GM12892 (cell line): ENCODE results near the gene PGA4.

Experiments
- DNase-seq: peaks from one replicate; pipeline ENCODE4 v3.0.0; 2011; ENCODE audit not compliant: insufficient read length
- FAIRE-seq: peaks from 2 replicates; lab custom pipeline; 2011; peaks lifted over from hg19 to GRCh38; lab: Jason Lieb, UNC
- POLR2A ChIP-seq: IDR thresholded peaks from 2 replicates; pipeline ENCODE4 v1.6.1; 2011; ENCODE audit warnings: low read depth, low read length, control low read depth
- POLR2AphosphoS5 ChIP-seq: IDR thresholded peaks from 2 replicates; pipeline ENCODE4 v1.6.1; 2011; ENCODE audit warnings: low read depth, low read length, control low read depth
- TAF1 ChIP-seq: IDR thresholded peaks from 2 replicates; pipeline ENCODE4 v1.6.1; 2011; ENCODE audit warnings: low read depth, mild to moderate bottlenecking, control low read depth, low read length, borderline replicate concordance

PGA4 gene

DNA sequence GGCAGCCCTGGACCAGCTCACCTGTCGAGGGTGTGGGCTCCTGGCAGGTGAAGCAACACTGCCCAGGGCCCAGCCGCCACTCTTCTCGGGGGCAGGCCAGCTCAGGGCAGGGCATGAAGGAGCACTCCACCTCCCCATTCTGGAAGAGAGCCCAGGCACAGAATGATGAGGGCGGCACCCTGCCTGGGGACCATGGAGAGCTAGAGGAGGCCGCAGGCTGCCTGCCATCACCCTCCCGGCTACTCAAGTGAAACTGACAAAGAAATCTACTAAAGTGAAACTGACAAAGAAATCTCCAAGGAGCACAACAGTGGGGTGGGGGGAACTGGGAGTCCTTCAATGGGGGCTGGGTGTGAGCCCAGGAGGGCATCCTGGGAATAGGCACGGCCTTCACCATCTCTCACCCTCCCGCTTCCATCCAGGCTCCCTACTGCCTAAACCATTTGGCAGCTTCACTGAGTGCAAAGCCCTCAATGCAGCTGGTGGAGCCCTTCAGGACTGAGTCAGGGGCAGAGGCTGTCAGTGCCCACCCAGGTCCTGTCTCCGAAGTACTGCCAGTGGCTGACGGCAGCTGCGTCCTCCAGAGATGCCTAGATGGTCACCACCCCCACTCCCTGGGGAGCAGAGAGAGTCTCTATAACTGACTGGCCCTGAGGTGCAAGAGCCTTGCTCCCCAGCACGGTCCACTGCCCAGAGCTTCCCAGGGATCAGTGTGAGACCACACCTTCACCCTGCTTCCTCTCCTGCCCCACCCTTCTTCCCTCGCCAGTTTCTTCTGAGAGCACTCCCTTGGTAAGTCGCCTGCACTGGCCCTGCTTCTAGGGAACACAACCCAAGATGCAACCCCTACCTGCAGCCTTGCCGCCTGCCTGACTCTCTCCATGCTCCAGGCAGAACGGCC, 51.3 kb downstream of the PGA4 start:
- DNase-seq, result no peak
- TF ChIP-seq POLR2A, result no peak
- TF ChIP-seq POLR2AphosphoS5, result no peak
- TF ChIP-seq TAF1, result no peak
- no peak for FAIRE-seq

DNA sequence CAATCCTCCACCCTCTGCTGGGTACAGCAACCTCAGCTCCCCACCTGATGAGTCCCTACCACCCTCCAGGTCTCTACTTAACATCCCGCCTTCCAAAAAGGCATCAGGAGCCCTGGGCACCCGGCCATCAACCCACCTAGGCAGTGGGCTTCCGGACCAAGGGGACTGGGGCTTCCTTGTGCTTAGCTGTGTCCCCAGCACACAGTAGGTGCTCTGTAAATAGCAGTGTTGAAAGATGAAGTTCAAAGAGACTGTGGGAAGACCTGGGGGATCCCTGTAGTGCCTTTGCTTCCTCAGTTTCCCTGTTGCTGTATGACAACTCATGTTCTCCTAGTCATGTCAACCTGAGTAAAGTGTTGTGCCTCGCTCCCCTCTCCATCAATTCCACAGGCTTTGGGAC, 51.9 kb downstream of the PGA4 start:
- FAIRE-seq (no peak), DNase-seq (no peak)
- no peak for TF ChIP-seq POLR2A
- TF ChIP-seq POLR2AphosphoS5, result no peak
- TF ChIP-seq TAF1, result no peak

DNA sequence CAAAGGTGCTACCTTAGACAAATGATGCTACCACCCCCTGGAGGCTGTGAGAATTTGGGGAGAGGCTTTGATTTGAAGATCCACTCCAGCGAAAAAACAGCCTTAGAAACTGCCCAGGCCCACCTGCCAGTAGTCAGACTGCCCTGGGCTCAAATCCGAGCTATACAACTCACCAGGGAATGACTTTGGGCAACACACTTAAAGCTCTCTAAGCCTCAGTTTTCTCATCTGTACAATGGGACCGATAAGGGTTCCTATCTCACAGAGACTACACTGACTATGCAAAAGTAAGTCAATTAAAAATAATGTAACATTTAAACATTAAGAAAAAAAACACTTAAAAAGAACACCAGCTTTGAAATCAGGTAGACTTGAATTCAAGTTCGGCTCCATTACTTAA, 53.0 kb downstream of the PGA4 start:
- FAIRE-seq (no peak), DNase-seq (no peak)
- TF ChIP-seq POLR2A, result no peak
- no peak for TF ChIP-seq POLR2AphosphoS5
- TF ChIP-seq TAF1, result no peak

GRCh38 chr11:61277186-61278000, 55.2 kb downstream of the PGA4 start:
- FAIRE-seq, result no peak
- DNase-seq, result no peak
- no peak for TF ChIP-seq TAF1
- TF ChIP-seq POLR2AphosphoS5, result no peak
- no peak for TF ChIP-seq POLR2A

- DNase-seq (no peak), FAIRE-seq (no peak)
- no peak for TF ChIP-seq POLR2AphosphoS5
- no peak for TF ChIP-seq POLR2A
- TF ChIP-seq TAF1, result no peak
These were observed 55.9 kb downstream of the PGA4 start for GRCh38 chr11:61278001-61278470.

- DNase-seq (no peak), FAIRE-seq (no peak)
- no peak for TF ChIP-seq TAF1
- no peak for TF ChIP-seq POLR2AphosphoS5
- TF ChIP-seq POLR2A, result no peak
These were observed 58.0 kb downstream of the PGA4 start for GRCh38 chr11:61279934-61280659.

DNA sequence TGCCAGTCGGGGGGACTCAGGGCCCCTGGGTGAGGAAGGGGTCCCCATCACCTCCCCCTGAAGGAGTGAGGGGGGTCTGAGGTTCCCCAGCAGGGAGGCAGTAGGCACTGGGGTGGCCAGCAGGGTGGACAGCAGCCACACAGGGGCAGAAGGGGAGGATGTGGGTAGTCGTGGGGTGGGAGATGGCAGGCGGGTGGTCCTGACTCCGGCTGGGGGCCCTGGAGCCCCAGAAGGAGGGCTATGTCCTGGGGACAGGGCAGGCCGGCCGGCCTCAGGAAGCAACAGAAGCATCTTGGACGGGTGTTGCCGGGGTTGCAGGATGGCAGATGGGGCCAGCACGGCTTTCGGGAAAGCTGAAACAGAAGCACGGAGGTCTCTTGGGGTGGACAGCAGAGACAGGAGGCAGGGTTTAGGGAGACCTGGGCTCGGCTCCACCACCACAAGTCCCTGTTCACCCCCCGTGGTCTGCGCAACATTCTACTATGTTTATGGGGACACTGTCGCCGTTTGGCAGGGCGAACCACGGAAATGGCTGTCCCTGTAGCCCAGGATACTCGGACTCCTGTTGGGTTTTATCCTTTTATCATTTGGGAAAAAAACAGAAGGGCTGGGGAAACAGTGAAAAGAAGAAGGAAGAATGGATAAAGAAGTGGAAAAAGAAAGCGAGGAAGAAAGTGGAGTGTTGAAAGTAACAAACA, 58.9 kb downstream of the PGA4 start:
- no peak for TF ChIP-seq POLR2A
- no peak for TF ChIP-seq POLR2AphosphoS5
- TF ChIP-seq TAF1, result no peak
- DNase-seq (no peak), FAIRE-seq (no peak)
